Stimulated activated CD4-positive, alpha-beta T cell treated with anti-CD3 and anti-CD28 coated beads, Interleukin-4, amount 100 ng/mL, for 4 hours (primary cell): ENCODE measurements around the gene SELENON.

Source experiments
- DNase-seq, 2 experiments: peaks; one replicate each; pipeline ENCODE4 v3.0.0-alpha.2; 2020

The SELENON gene

GRCh38 chr1:25794325-25794724 lies 5.7 kb upstream of the SELENON start:
- DNase-seq, result no peak

GRCh38 chr1:25795211-25795610 lies 4.8 kb upstream of the SELENON start:
- DNase-seq, result no peak

GRCh38 chr1:25795946-25796810 lies 3.8 kb upstream of the SELENON start:
- DNase-seq, result peak in 1 of 2 experiments; percentile 44

GRCh38 chr1:25796811-25797458 lies 3.1 kb upstream of the SELENON start:
- DNase-seq, result peak; percentile 78 to 85

DNA sequence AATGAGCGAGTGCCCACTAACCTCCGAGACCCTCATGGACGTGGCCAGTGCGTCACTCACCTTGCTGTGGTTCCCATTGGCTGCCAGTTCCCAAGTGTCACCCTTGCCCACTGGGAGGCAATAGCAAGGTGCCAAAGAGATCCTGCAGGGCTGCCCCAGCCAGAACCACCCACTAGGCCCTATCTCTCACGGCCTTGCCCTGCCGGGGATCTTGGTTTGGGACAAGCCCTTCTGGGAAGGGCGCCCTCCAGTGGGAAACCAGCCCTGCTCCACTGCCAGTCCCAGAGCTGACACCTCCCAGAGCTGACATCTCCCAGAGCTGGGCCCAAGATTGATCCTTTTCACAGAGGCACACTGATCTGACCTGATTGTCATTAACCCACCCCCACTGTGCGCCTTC lies 2.1 kb upstream of the SELENON start:
- peak; percentile 17 to 33 for DNase-seq

- DNase-seq, result no peak
These were observed 1.2 kb upstream of the SELENON start for GRCh38 chr1:25798666-25799351.

DNA sequence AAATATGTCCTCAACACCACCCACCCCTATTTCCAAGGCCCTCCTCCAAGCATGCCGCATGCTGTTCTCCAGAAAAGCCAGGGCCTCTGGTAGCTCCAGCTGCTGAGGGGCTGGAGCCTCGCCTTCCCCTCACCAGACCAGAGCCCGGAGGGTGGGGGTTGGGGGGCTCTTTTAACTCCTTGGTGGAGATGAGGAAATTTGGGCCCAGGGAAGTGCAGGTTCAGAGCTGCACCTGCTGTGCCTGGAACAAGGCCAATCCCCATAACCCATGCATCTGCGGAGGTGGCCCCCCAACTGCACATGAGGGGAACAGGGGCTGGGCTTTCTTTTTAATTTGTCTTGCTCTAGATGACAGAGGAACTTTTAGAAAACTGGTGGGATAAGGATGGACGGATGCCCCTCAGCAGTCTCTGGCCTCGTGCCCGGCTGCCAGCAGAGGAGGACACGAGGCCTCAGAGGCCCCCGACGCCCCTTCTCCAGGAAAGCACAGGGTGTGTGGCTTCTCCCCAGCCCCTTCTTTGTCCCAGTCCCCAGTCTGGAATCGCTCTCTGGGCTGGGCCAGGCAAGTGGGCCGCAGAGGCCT lies 550 bp upstream of the SELENON start:
- no peak for DNase-seq

- DNase-seq, result no peak
These were observed 847 bp downstream of the SELENON start for GRCh38 chr1:25800703-25801377.

DNA sequence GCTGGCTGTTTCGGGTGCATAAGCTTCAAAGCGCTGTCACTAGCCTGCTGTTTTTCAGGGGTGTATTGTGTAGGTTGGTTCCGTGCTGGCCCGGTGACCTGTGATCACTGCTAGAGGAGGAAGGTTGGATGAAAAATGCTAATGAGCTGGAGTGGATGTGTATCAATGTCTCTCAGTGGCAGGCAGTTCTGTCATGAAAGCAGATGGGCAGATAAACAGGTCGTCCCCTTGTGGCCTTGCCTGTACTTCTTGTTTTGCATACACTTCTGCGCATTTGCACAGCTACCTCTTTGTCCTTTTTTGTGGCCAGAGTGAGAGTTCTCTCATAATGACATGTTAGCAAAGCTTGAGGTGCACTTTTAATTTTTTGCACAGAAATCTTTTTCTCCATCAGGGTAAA lies 2.9 kb downstream of the SELENON start:
- no peak for DNase-seq

DNA sequence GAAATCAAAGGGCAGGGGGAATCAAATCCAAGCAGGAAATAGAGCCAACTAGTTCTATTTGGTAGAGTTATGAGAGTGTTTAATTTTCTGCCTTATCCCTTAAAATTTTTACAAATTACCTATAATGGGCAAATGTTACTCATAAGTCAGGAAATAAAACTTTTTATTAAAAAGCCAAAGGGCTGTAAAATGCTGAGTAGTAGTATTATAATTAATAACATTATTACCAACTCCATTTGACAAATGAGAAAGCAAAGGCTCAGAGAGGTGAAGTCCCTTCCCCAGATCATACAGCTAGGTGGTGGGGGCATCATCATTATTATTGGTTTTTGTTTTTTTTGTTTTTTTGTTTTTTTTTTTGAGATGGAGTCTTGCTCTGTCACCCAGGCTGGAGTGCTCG lies 3.4 kb downstream of the SELENON start:
- DNase-seq, result no peak

- DNase-seq, result no peak
These were observed 4.4 kb downstream of the SELENON start for GRCh38 chr1:25804244-25804963.

- no peak for DNase-seq
These were observed 5.2 kb downstream of the SELENON start for GRCh38 chr1:25804964-25805862.

- DNase-seq, result no peak
These were observed 5.9 kb downstream of the SELENON start for GRCh38 chr1:25805863-25806225.

GRCh38 chr1:25806418-25806817 lies 6.4 kb downstream of the SELENON start:
- DNase-seq, result no peak

DNA sequence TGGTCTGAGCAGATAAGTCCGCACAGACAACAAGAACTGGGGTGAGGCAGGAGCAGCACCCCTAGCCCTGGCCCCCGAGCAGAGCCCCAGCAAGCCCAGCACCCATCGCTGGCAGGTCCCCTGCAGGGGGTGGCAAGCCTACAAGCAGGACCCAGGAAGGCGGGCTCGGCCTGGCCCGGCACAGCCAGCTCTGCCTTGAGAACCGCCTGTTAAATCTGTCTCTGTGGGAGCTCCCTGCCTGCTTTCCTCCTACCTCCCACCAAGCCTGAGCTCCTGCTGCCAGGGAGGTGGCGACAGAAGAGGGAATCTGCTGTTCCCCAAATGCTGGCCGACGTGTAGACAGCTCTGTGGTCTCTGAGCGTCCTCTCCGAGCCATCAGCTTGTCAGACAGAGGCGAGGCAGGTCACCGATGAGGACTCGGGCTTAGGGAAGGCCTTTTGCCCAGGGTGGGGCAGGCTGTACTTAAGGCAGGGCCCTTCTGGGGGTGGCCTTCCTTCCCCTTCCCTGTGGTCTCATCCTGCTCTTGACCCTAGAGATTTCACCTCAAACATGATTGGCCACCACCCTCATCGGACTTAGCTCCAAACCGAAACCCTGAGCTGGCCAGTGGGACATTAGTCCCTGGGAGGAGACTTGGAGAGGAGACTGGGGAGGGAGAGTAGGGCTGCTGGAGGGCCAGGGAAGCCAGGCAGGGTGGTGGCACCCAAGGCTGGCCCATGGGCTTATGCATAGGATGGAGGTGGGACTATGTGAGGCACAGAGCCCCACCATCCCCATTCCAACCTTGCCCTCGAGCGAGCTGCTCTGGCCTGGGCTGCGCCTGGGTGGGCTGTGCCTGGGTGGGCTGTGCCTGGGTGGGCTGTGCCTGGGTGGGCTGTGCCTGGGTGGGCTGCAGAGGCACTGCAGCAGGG lies 7.7 kb downstream of the SELENON start:
- no peak for DNase-seq

DNA sequence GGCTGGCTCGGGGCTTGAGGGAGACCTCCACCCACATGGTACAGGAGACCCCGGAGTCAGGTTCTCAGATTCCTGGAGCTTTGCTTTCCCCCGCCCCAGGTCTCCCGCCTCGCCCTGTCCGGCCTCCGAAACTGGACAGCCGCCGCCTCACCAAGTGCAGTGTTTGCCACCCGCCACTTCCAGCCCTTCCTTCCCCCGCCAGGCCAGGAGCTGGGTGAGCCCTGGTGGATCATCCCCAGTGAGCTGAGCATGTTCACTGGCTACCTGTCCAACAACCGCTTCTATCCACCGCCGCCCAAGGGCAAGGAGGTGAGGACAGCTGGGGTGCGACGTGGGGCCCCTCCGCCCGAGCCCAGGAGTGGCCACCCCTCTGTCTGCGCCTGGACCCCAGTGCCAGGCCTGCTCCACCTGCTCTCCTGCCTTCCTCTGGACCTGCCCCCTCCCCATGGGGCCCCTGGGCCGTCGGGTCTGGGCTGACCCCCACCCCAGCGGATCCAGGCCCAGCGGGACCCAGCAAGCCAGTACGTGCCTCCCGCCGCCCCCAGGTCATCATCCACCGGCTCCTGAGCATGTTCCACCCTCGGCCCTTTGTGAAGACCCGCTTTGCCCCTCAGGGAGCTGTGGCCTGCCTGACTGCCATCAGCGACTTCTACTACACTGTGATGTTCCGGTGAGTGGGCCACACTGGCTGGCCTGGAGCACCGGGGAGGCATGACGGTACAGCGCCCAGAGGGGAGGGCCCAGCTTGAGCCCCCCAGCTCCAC lies 8.7 kb downstream of the SELENON start:
- DNase-seq, result no peak

DNA sequence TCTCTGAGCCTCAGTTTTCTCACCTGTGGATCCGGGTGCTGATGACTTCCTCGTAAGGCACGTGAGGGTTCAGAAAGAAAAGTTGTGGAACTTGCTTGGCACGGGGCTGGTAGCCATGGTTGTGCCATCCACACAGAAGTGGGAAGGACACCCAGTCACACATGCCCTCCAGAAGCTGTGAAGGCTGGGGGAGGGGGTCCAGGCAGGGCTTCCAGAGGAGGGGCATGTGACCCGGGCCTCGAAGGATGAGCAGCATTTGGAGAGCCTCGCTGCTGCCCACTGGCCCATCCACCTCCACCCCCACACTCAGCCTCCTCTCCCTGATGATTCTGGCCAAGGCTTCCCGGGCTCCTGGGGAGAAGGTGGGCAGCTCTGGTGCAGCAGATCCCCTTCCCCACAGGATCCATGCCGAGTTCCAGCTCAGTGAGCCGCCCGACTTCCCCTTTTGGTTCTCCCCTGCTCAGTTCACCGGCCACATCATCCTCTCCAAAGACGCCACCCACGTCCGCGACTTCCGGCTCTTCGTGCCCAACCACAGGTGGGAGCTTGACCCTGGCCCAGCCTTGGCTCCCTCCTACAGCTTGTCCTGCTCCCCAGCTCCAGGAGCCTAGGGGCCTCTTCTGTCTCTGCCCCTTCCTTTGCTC lies 9.4 kb downstream of the SELENON start:
- no peak for DNase-seq

- DNase-seq, result no peak
These were observed 9.9 kb downstream of the SELENON start for GRCh38 chr1:25809929-25810328.
